ENCODE results near the gene ABCC10.
"Not testable (repeated sequence)": the region's sequence is repeated elsewhere in the genome, so short reads cannot be mapped to it uniquely, and the experiment has no call there.

The ABCC10 gene

GRCh38 chr6:43496370-43497128, 69.2 kb downstream of the ABCC10 start:
- no peak for DNase-seq (ENCODE audit: low read depth in 3 of 3)

- no peak for DNase-seq (ENCODE audit: low read depth in 3 of 3)
Measured at GRCh38 chr6:43497129-43497396, 69.7 kb downstream of the ABCC10 start.

GRCh38 chr6:43497689-43498088, 70.3 kb downstream of the ABCC10 start:
- DNase-seq (ENCODE audit: low read depth in 3 of 3), result no peak

DNA sequence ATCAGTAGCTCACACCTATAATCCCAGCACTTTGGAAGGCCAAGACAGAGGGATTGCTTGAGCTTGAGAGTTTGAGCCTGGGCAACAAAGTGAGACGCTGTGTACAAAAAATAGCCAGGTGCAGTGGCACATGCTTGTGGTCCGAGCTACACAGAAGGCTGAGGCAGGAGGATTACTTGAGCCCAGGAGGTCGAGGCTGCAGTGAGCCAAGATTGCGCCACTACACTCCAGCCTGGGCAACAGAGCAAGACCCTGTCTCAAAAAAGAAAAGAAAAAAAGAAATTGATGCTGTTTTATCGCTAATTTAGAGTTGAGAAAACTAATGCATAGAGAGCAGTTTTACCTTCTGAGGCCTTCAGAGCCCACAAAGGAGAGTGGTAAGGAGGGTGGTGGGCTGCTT, 71.0 kb downstream of the ABCC10 start:
- not testable (repeated sequence) for DNase-seq (ENCODE audit: low read depth in 3 of 3)

GRCh38 chr6:43499028-43499815, 71.9 kb downstream of the ABCC10 start:
- DNase-seq (ENCODE audit: low read depth in 3 of 3), result no peak
